Spinal cord (tissue), 10 donors: ENCODE data around the gene NUCKS1. TPM values are rescaled to one million over a fixed set of nuclear protein-coding genes. Genes with fewer than 3 reads are reported as not detected.

Experiments used
- DNase-seq, 6 donors: peaks; one replicate each; pipeline versions ENCODE4 v3.0.0 to v3.0.0-alpha.2; 2013 to 2015; ENCODE audit warnings: low spot score in 6 of 6, low read depth in 4 of 6
- H3K27ac ChIP-seq: one replicate; pipeline ENCODE4 v1.5.1; 2013; ENCODE audit warnings: low read depth, low read length, control low read depth
- H3K27me3 ChIP-seq: one replicate; pipeline ENCODE4 v1.6.1; 2013; ENCODE audit warnings: low read length; ENCODE audit not compliant: control insufficient read depth, insufficient read depth
- H3K36me3 ChIP-seq: one replicate; pipeline ENCODE4 v1.6.1; 2013; ENCODE audit warnings: low read length; ENCODE audit not compliant: control insufficient read depth, insufficient read depth
- H3K4me1 ChIP-seq: one replicate; pipeline ENCODE4 v1.6.1; 2013; ENCODE audit warnings: low read length; ENCODE audit not compliant: control insufficient read depth, insufficient read depth
- H3K4me3 ChIP-seq: one replicate; pipeline ENCODE4 v1.5.1; 2013; ENCODE audit warnings: low read depth, low read length, control low read depth
- H3K9me3 ChIP-seq: one replicate; pipeline ENCODE4 v1.6.1; 2013; ENCODE audit warnings: low read length; ENCODE audit not compliant: control insufficient read depth, insufficient read depth
- WGBS: methylation state at CpG from one replicate; pipeline ENCODE4 v1.1.5; 2013; ENCODE audit warnings: missing lambda C conversion rate; ENCODE audit not compliant: insufficient coverage; 5-methylcytosine and 5-hydroxymethylcytosine counted together
- polyA plus RNA-seq, 2 donors: library from polyadenylated mRNA; unstranded; fragments of 120-200 nt; gene quantifications; one replicate each; pipeline ENCODE4 v1.2.1, GENCODE V29; 2013; ENCODE audit not compliant: insufficient read length in 2 of 2
- total RNA-seq, 2 donors: library from RNA; depleted of rRNA in 1 of 2; stranded (reverse); fragments of 120-200 nt in 1 of 2; fragments of >200 nt in 1 of 2; gene quantifications; one replicate each; pipeline versions ENCODE4 v1.2.3 to v1.2.4, GENCODE V29; 2013 to 2014
- donor health status: healthy.

The NUCKS1 gene
- total and polyA plus RNA-seq, 4 donors: 185 to 260 (median 255) TPM

- no peak overlapping the region for H3K27ac ChIP-seq
- DNase-seq: peak in 1 of 6 donors; percentile 25
Measured at GRCh38 chr1:205774198-205775014, 24.4 kb upstream of the NUCKS1 start.

GRCh38 chr1:205772607-205773032 lies 22.6 kb upstream of the NUCKS1 start:
- Histone ChIP-seq H3K9me3 (no peaks in the 10 kb centered on the region), H3K36me3 (no peaks in the 10 kb centered on the region), H3K4me1 (peaks cover 8% of the 10 kb centered on the region), H3K27ac (no peak overlapping the region), H3K27me3 (peaks cover 17% of the 10 kb centered on the region), H3K4me3 (no peak overlapping the region)
- no CpG with 5 or more reads among the region's 2 CpGs for WGBS
- no peak for DNase-seq

More at GRCh38 chr1:205774198-205775014, 24.4 kb upstream of the NUCKS1 start:
- Histone ChIP-seq H3K4me3 (peak overlapping the region; percentile 79), H3K4me1 (peaks cover 8% of the 10 kb centered on the region), H3K9me3 (no peaks in the 10 kb centered on the region), H3K36me3 (no peaks in the 10 kb centered on the region), H3K27me3 (peaks cover 17% of the 10 kb centered on the region)
- 14% methylated on average over 22 of the region's 36 CpGs for WGBS

GRCh38 chr1:205770618-205771017 lies 20.6 kb upstream of the NUCKS1 start:
- peaks cover 17% of the 10 kb centered on the region for H3K27me3 ChIP-seq
- no peaks in the 10 kb centered on the region for H3K36me3 ChIP-seq
- no peak overlapping the region for H3K4me3 ChIP-seq
- H3K9me3 ChIP-seq: no peaks in the 10 kb centered on the region
- H3K4me1 ChIP-seq: peaks cover 8% of the 10 kb centered on the region
- 80% methylated on average over 1 of the region's 4 CpGs for WGBS
- H3K27ac ChIP-seq: no peak overlapping the region
- no peak for DNase-seq

GRCh38 chr1:205769641-205770365 lies 19.8 kb upstream of the NUCKS1 start:
- Histone ChIP-seq H3K9me3 (no peaks in the 10 kb centered on the region), H3K4me3 (no peak overlapping the region), H3K27ac (no peak overlapping the region), H3K27me3 (peaks cover 13% of the 10 kb centered on the region), H3K4me1 (peaks cover 3% of the 10 kb centered on the region), H3K36me3 (no peaks in the 10 kb centered on the region)
- no peak for DNase-seq
- WGBS: 91% methylated on average over 5 of the region's 8 CpGs

GRCh38 chr1:205767248-205767647 lies 17.3 kb upstream of the NUCKS1 start:
- DNase-seq: no peak
- no CpG with 5 or more reads among the region's 3 CpGs for WGBS
- no peaks in the 10 kb centered on the region for H3K4me1 ChIP-seq
- no peaks in the 10 kb centered on the region for H3K9me3 ChIP-seq
- no peak overlapping the region for H3K4me3 ChIP-seq
- no peak overlapping the region for H3K27ac ChIP-seq
- H3K36me3 ChIP-seq: no peaks in the 10 kb centered on the region
- no peaks in the 10 kb centered on the region for H3K27me3 ChIP-seq

- no peaks in the 10 kb centered on the region for H3K4me1 ChIP-seq
- DNase-seq: no peak
- 92% methylated on average over 2 of the region's 3 CpGs for WGBS
- H3K36me3 ChIP-seq: no peaks in the 10 kb centered on the region
- H3K27ac ChIP-seq: no peak overlapping the region
- no peaks in the 10 kb centered on the region for H3K9me3 ChIP-seq
- H3K27me3 ChIP-seq: no peaks in the 10 kb centered on the region
- no peak overlapping the region for H3K4me3 ChIP-seq
Measured at GRCh38 chr1:205766570-205766969, 16.6 kb upstream of the NUCKS1 start.

- WGBS: 72% methylated on average over 4 of the region's 5 CpGs
- no peaks in the 10 kb centered on the region for H3K4me1 ChIP-seq
- H3K27me3 ChIP-seq: no peaks in the 10 kb centered on the region
- no peaks in the 10 kb centered on the region for H3K9me3 ChIP-seq
- H3K36me3 ChIP-seq: no peaks in the 10 kb centered on the region
- H3K4me3 ChIP-seq: no peak overlapping the region
- no peak for DNase-seq
- no peak overlapping the region for H3K27ac ChIP-seq
Measured at GRCh38 chr1:205766038-205766437, 16.1 kb upstream of the NUCKS1 start.

GRCh38 chr1:205764578-205764977 lies 14.6 kb upstream of the NUCKS1 start:
- Histone ChIP-seq H3K27ac (no peak overlapping the region), H3K9me3 (no peaks in the 10 kb centered on the region), H3K36me3 (no peaks in the 10 kb centered on the region), H3K4me1 (no peaks in the 10 kb centered on the region), H3K27me3 (no peaks in the 10 kb centered on the region), H3K4me3 (no peak overlapping the region)
- no peak for DNase-seq
- WGBS: 100% methylated on average over 1 of the region's 2 CpGs

GRCh38 chr1:205763980-205764379 lies 14.0 kb upstream of the NUCKS1 start:
- no peaks in the 10 kb centered on the region for H3K9me3 ChIP-seq
- no peak overlapping the region for H3K27ac ChIP-seq
- H3K4me1 ChIP-seq: no peaks in the 10 kb centered on the region
- no peaks in the 10 kb centered on the region for H3K36me3 ChIP-seq
- H3K27me3 ChIP-seq: no peaks in the 10 kb centered on the region
- no peak overlapping the region for H3K4me3 ChIP-seq
- DNase-seq: peak in 2 of 6 donors; percentile 28 to 86

GRCh38 chr1:205760606-205761005 lies 10.6 kb upstream of the NUCKS1 start:
- no peak overlapping the region for H3K4me3 ChIP-seq
- no CpG with 5 or more reads among the region's 3 CpGs for WGBS
- DNase-seq: no peak
- no peaks in the 10 kb centered on the region for H3K4me1 ChIP-seq
- no peaks in the 10 kb centered on the region for H3K36me3 ChIP-seq
- H3K27me3 ChIP-seq: no peaks in the 10 kb centered on the region
- no peak overlapping the region for H3K27ac ChIP-seq
- no peaks in the 10 kb centered on the region for H3K9me3 ChIP-seq
